Osteoblast (primary cell): ENCODE measurements around the gene SNCAIP. TPM values are rescaled to one million over a fixed set of nuclear protein-coding genes. Genes with fewer than 3 reads are reported as not detected.

Source experiments
- DNase-seq: peaks from one replicate; pipeline ENCODE4 v3.0.0; 2011; ENCODE audit warnings: low spot score, mixed read lengths; ENCODE audit not compliant: insufficient read length; ENCODE audit errors: missing footprints
- H2AFZ ChIP-seq: 2 replicates; pipeline ENCODE4 v1.6.0; 2011; ENCODE audit warnings: mild to moderate bottlenecking, low read length
- H3K27ac ChIP-seq: 2 replicates; pipeline ENCODE4 v1.5.1; 2011; ENCODE audit warnings: mild to moderate bottlenecking, low read depth, low read length, moderate library complexity
- H3K27me3 ChIP-seq: 2 replicates; pipeline ENCODE4 v1.6.0; 2012; ENCODE audit warnings: mild to moderate bottlenecking, control low read depth, inconsistent platforms, low read length, moderate library complexity; ENCODE audit not compliant: insufficient read depth
- H3K36me3 ChIP-seq: 2 replicates; pipeline ENCODE4 v1.5.1; 2011; ENCODE audit warnings: mild to moderate bottlenecking, low read length, control low read depth, moderate library complexity; ENCODE audit not compliant: insufficient read depth
- H3K4me1 ChIP-seq: 2 replicates; pipeline ENCODE4 v1.5.1; 2011; ENCODE audit warnings: mild to moderate bottlenecking, low read length, control low read depth, moderate library complexity; ENCODE audit not compliant: insufficient read depth
- H3K4me2 ChIP-seq: 2 replicates; pipeline ENCODE4 v1.6.0; 2011; ENCODE audit warnings: mild to moderate bottlenecking, low read length; ENCODE audit not compliant: insufficient read depth
- H3K4me3 ChIP-seq: fragments of 200-600 bp; sonication (generic); 3 replicates; pipeline ENCODE4 v1.5.1; 2012; ENCODE audit warnings: mild to moderate bottlenecking, low read length, inconsistent platforms; ENCODE audit not compliant: insufficient read depth
- H3K79me2 ChIP-seq: 2 replicates; pipeline ENCODE4 v1.6.0; 2012; ENCODE audit warnings: mild to moderate bottlenecking, low read length, control low read depth, inconsistent platforms; ENCODE audit not compliant: insufficient read depth
- H3K9me3 ChIP-seq: 2 replicates; pipeline ENCODE4 v1.5.1; 2011; ENCODE audit warnings: low read depth, low read length, control low read depth
- H4K20me1 ChIP-seq: 2 replicates; pipeline ENCODE4 v1.6.0; 2012; ENCODE audit warnings: mild to moderate bottlenecking, low read length, control low read depth; ENCODE audit not compliant: insufficient read depth
- total RNA-seq: library from RNA; depleted of rRNA; stranded (reverse); fragments of >200 nt; gene quantifications from 2 replicates; pipeline ENCODE4 v1.2.3, GENCODE V29; 2012
- TF ChIP-seq, protein P1 (sequence below): IDR thresholded peaks from 2 replicates; pipeline ENCODE4 v1.5.1; 2011; ENCODE audit warnings: mild to moderate bottlenecking, low read depth, low read length, moderate library complexity; ENCODE audit errors: extremely low read depth

Gene SNCAIP
- total RNA-seq, 1 donor: 6.2 TPM

DNA sequence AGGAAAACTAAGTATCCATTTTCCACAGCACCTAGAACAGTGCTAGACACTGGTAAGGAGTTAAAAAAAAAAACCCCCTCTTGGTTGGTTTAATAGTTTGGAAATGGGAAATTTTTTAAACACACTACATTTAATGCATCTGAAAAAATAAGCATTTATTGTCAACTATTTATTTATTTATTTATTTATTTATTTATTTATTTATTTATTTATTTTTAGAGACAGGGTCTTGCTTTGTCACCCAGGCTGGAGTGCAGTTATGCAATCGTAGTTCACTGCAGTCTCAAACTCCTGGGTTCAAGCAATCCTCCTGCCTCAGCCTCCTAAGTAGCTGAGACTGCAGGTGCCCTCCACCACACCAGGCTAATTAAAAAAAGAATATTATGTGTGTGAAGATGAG is 51.6 kb downstream of the SNCAIP start:
- no peak overlapping the region for H3K4me3 ChIP-seq
- H3K4me1 ChIP-seq: peaks cover 3% of the 10 kb centered on the region
- H4K20me1 ChIP-seq: no peaks in the 10 kb centered on the region
- no peak overlapping the region for H3K27ac ChIP-seq
- H3K4me2 ChIP-seq: no peak overlapping the region
- no peaks in the 10 kb centered on the region for H3K27me3 ChIP-seq
- H2AFZ ChIP-seq: no peak overlapping the region
- no peaks in the 10 kb centered on the region for H3K36me3 ChIP-seq
- DNase-seq: no peak
- TF ChIP-seq, protein P1, sequence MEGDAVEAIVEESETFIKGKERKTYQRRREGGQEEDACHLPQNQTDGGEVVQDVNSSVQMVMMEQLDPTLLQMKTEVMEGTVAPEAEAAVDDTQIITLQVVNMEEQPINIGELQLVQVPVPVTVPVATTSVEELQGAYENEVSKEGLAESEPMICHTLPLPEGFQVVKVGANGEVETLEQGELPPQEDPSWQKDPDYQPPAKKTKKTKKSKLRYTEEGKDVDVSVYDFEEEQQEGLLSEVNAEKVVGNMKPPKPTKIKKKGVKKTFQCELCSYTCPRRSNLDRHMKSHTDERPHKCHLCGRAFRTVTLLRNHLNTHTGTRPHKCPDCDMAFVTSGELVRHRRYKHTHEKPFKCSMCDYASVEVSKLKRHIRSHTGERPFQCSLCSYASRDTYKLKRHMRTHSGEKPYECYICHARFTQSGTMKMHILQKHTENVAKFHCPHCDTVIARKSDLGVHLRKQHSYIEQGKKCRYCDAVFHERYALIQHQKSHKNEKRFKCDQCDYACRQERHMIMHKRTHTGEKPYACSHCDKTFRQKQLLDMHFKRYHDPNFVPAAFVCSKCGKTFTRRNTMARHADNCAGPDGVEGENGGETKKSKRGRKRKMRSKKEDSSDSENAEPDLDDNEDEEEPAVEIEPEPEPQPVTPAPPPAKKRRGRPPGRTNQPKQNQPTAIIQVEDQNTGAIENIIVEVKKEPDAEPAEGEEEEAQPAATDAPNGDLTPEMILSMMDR: no peak
- H3K9me3 ChIP-seq: no peaks in the 10 kb centered on the region
- no peaks in the 10 kb centered on the region for H3K79me2 ChIP-seq

DNA sequence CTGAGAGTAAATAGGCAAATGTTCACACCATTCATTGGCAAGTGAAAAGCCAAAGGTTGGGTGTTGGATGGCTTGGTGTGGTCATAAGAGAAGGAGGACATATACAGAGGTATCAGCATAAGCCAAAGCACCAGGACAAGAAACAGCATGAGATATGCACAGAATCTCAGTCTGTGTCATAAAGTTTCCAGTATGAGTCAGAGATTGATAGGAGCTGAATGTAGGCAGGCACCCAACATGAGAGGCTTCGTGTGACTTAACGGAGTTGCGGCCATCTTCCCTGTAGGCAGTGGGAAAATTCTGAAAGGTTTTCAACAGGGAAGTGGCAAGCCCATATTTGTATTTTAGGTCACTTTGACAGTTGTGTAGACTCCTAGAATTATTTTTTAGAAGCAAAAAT is 54.5 kb downstream of the SNCAIP start:
- Histone ChIP-seq H4K20me1 (no peaks in the 10 kb centered on the region), H3K27ac (no peak overlapping the region), H3K4me3 (no peak overlapping the region), H2AFZ (no peak overlapping the region), H3K9me3 (no peaks in the 10 kb centered on the region), H3K27me3 (no peaks in the 10 kb centered on the region), H3K4me2 (no peak overlapping the region), H3K4me1 (peaks cover 3% of the 10 kb centered on the region), H3K36me3 (no peaks in the 10 kb centered on the region), H3K79me2 (no peaks in the 10 kb centered on the region)
- DNase-seq: no peak
- TF ChIP-seq, protein P1: no peak

DNA sequence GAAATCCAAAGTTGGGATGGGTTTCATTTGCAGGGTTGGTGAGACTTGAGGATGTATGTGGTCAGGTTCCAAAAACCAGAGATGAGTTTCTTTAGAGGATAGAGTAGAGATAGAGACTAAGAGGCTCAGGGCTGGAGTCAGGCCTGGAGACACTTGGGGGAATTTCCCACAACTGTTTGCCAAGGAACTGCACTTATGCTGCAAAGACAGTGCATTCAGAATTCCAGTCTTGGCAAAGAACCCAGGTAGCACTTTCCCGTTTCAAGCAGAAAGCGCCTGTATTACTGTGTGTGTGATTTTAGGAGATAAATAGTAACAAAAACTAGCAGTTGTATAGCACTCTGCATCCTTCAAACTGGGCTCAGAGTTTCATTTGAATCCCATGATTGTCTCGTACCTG is 55.4 kb downstream of the SNCAIP start:
- Histone ChIP-seq H3K36me3 (no peaks in the 10 kb centered on the region), H3K4me3 (no peak overlapping the region), H3K79me2 (no peaks in the 10 kb centered on the region), H2AFZ (no peak overlapping the region), H3K27me3 (no peaks in the 10 kb centered on the region), H3K27ac (no peak overlapping the region), H3K4me2 (no peak overlapping the region), H4K20me1 (no peaks in the 10 kb centered on the region), H3K9me3 (no peaks in the 10 kb centered on the region), H3K4me1 (peaks cover 3% of the 10 kb centered on the region)
- TF ChIP-seq, protein P1: no peak
- no peak for DNase-seq

DNA sequence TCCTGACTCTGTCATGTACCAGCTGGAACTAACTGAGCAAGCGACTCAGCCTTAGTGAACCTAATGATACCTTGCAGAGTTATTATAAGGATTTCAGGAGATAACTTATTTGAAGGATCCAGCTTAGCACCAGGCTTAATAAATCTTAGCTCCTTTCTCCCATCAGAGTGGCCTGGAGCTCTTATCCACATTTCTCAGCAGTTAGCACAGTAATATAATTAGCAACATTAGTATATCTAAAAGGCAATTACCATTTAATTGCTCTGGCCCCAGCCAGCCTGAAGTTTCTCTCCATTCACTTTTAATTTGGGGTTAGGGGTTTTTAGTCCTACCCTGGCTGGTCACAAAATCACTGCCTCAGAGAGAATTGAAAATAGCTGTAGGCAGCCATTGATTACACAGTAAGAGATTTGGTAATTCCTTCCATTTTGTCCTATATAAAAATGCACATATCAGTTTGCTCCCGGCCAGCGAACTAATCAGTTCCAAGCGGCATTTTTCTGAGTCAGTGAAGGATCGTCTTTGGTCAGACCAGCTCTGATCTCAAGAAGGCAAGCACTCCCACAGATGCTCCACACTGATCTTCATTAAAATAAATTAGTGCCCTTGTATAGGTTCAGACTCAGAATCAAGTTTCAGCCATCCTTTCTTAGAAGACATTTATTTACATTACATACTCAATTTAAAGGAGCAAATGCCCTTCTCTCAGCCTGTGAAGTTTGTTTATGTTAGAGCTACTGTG is 56.6 kb downstream of the SNCAIP start:
- Histone ChIP-seq H4K20me1 (no peaks in the 10 kb centered on the region), H3K27me3 (no peaks in the 10 kb centered on the region), H3K4me3 (no peak overlapping the region), H3K9me3 (no peaks in the 10 kb centered on the region), H2AFZ (no peak overlapping the region), H3K79me2 (no peaks in the 10 kb centered on the region), H3K36me3 (no peaks in the 10 kb centered on the region), H3K4me2 (no peak overlapping the region), H3K27ac (no peak overlapping the region), H3K4me1 (no peaks in the 10 kb centered on the region)
- TF ChIP-seq, protein P1: no peak
- no peak for DNase-seq
